HG02970 (cell line): ENCODE measurements around the gene RNF175.

Experiments used
- ATAC-seq: cut with Tn5 transposase; IDR thresholded peaks from one replicate; pipeline ENCODE4 v1.9.1; 2021; ENCODE audit warnings: mild to moderate bottlenecking, moderate library complexity, moderate number of reproducible peaks; ENCODE audit not compliant: unreplicated experiment, low FRiP score

Gene RNF175

GRCh38 chr4:153750197-153750817 lies 9.5 kb downstream of the RNF175 start:
- ATAC-seq: no peak

DNA sequence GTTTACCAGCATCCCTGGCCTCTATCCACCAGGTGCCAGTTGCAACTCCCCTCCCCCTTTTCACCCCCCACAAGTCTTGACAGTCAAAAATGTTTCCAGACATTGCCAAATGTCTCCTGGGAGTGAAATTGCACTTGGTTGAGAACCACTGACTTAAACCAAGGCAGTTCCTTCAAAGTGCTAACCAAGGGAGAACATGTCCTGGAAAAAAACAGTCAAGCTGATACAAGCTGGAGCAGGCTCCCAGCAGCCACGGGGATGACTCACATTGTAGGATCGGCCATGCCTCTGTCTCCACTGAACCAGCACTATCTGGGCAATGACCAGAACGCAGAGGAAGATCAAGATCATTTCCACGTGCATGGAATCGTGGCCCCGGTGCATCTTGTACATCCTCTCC lies 11.4 kb downstream of the RNF175 start:
- ATAC-seq: no peak

GRCh38 chr4:153747406-153747955 lies 12.3 kb downstream of the RNF175 start:
- no peak for ATAC-seq

DNA sequence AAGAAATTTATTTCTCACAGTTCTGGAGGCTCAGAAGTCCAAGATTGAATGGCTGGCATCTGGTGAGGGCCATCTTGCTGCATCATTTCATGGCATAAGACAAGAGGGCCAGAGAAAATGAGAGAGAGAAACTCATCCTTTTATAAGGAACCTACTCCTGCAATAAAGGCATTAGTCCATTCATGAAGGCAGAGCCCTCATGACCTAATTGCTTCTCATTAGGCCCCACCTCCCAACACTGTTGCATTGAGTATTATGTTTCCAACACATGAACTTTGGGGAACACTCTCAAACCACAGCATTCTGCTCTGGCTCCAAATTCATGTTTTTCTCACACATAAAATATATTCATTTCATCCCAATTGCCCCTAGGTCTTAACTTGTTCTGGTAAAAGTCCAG lies 14.2 kb downstream of the RNF175 start:
- ATAC-seq: no peak

DNA sequence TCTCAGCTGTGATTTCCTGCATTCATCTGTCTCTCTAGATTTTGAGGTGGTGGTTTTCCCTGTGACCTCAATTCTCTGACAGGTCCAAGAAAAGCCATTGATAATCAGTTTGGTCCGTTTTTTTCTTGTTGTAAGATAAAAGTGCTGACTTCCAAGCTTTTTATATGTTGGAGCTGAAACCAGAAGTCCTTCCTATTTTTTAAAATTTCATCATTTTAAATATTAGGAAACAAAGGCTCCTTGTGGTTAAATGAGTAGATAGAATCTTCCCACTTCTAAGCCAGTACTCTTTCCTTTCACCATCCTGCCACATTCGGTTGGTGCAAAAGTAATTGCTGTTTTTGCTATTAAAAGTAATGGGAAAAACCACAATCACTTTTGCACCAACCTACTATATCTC lies 18.3 kb downstream of the RNF175 start:
- no peak for ATAC-seq

DNA sequence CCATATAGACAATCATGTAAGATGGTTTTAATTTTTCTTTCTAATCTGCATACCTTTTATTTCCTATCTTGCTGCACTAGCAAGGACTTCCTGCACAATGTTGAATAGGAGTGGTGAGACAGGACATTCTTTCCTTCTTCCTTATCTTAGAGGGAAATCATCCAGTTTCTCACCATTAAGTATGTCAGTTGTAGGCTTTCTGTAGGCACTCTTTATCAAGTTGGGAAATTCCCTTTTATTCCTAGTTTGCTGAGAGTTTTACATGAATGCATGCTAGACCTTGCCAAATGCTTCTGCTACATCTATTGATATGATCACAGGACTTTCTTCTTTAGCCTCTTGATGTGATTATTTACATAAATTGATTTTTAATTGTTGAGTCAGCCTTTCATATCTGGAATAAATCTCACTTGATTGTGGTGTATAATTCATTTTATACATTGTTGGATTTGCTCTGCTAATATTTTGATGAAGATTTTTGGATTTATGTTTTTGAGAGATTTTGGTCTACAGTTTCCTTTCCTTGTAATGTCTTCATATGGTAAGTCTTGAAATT lies 23.8 kb downstream of the RNF175 start:
- no peak for ATAC-seq

DNA sequence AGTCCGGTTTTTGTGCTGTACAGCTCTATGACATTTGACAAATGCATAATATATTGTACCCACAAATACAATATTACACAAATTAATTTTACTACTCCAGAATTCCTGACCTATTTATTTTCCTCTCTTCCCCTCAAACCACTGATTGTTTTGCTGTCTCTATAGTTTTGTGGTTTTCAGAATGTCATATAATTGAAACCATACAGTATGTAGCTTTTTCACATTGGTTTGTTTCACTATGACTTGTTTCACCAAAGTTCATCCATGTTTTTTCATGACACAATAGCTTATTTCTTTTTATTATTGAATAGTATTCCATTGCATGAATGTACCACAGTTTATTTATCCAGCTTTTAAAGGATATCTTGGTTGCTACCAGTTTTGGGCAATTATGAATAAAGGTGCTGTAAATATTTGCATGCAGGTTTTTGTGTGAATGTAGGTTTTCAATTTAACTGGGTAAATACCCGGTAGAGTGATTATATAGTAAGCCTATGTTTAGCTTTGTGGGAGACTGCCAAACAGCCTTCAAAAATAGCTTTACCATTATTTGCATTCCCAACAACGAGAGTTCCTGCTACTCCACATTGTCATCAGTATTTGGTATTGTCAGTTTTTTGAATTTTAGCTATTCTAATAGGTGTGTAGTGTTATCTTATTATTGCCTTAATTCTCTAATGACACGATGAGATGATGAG lies 25.9 kb downstream of the RNF175 start:
- no peak for ATAC-seq

- ATAC-seq: no peak
Measured at GRCh38 chr4:153731239-153731638, 28.6 kb downstream of the RNF175 start.

DNA sequence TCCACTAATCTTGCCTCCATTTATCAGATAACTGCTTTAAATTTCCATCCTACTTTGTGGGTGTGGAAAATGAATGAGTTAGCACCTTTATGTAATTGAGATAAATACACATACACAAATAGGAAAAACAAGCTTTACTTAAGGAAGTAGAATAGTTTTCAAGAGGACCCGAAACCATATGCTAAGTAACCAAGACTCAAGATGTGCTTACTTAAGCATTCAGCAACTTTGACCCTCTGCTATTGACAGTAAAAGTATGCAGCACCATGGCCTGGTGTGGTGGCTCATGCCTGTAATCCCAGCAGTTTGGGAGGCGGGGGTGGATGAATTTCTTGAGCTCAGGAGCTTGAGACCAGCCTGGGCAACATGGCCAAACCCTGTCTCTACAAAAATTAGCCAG lies 29.9 kb downstream of the RNF175 start:
- ATAC-seq: no peak

DNA sequence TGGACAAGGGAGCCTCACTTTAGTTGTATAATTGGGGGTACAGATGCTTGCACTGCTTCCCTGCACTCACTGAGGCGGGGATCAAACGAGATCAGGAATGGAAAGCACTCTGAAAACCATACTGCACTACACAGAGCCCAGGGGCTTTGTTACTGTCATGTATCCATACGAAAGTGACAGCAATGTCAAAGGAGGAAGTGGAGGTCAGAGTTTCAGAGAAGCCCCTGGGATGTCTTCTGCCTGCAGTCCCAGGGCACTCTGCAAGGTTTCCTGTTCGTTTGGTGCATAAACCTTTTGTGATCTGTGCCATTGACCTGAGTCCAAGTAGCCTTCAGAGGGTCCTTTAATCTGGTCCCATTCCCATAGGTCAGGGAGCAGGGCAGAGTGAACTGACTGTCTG lies 31.2 kb downstream of the RNF175 start:
- ATAC-seq: no peak

GRCh38 chr4:153728151-153728550 lies 31.7 kb downstream of the RNF175 start:
- no peak for ATAC-seq

- no peak for ATAC-seq
Measured at GRCh38 chr4:153725831-153726154, 34.0 kb downstream of the RNF175 start.

- ATAC-seq: no peak
Measured at GRCh38 chr4:153725136-153725830, 34.5 kb downstream of the RNF175 start.

- ATAC-seq: no peak
Measured at GRCh38 chr4:153724606-153725005, 35.2 kb downstream of the RNF175 start.

DNA sequence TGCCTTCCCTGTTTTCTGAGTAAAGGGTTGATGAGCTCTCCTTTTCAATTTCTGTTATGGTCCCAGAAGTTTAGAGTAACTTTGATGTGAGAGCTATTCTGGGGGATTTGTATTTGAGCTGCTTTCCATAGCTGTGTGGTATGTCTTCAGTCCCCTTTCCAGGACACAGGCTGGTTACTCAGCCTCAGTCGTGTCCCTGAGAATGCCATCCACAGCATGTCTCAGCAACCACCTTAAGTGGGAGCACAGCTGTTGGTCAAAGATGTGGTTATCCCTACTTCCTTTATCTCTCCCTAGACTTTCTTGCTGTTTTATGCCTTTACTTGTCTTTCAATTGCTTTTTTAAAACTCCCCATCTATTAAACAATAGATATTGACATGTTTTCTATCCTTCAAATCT lies 37.8 kb downstream of the RNF175 start:
- ATAC-seq: no peak

DNA sequence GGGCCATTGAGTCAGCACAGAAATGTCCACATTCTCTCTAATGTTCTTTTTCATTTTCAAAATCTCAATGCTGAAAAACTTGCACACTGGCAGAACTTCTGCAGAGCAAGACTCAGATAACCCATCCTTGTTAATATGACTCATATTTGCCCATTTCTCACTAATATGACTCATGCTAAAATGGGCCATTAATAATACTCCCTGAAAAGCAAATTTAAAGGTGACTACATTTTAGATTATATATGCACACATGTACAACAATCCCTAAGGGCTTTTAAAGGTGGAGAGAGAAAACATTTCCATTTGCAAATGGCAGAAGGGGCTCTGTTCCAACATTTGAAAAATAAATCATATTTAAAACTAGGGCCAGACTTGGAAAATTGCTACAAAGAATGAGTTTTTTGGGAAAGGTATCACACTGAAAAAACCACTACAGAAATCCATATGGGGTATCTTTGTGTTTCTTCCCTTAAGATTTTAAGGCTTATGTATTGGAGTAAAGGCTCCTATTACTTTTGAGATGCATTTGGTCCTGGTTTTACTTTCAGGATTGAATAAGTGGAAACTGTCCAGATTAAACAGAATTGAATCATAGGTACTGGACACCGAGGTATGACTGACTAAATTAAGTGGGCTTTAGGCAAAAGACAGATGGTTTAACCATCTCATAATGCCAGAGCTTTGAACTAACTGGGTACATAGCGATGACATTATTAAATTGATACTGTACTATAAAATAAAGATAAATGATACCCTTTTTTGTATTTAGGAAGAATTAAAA lies 45.8 kb downstream of the RNF175 start:
- no peak for ATAC-seq

GRCh38 chr4:153710681-153711080 lies 49.1 kb downstream of the RNF175 start:
- ATAC-seq: no peak

- no peak for ATAC-seq
Measured at GRCh38 chr4:153706519-153706918, 53.3 kb downstream of the RNF175 start.

DNA sequence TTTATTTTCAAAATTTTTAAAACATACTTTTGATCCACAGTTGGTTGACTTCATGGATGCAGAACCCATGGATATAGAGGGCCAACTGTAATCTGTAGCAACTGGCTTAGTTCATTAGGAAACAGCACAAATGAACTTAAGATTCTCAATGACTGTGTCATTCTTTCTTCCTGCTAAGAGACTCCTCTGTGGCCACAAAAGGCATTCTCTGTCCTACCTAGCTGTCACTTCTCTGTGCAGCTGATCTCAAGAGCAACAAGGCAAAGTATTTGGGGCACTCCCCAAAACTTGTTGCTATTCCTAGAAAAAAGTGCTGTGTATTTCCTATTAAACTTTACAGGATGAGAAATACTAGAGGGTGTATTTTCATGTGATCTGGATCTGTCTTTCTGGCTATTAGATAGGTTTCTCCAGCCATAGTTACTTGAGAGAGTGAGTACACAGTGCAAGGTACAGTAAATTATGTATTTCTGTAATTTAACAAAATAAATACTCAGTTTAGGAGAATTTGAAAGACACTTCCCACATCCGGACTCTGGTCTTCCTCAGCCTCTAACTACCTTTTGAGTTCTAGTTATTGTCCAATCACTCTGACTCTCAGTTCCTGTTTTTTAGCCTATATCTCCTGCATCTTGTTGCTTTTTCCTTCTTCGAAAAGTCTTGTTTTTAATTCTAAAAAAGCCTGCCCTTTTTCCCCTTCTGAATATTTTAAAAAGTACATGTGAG lies 53.9 kb downstream of the RNF175 start:
- no peak for ATAC-seq

DNA sequence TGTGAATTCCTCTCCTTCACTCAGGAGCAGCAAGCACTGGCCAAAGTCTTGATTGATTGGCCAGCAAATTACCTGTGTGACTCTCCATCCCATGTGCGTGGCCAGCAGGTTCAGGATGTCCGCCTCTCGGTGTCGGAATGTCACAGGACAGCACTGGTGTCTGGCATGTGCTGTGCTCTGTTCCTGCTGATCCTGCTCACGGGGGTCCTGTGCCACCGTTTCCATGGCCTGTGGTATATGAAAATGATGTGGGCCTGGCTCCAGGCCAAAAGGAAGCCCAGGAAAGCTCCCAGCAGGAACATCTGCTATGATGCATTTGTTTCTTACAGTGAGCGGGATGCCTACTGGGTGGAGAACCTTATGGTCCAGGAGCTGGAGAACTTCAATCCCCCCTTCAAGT lies 55.3 kb downstream of the RNF175 start:
- ATAC-seq: no peak
